NCI-H187 (cell line): Measurements from ENCODE around the gene CNGA2.
A peak's percentile ranks its signal among the peaks of the same experiment; 100 is the strongest.

Experiments used
- DNase-seq, 2 experiments: peaks; one replicate each; lab custom pipeline; 2025; lab: John Stamatoyannopoulos, UW

The CNGA2 gene

DNA sequence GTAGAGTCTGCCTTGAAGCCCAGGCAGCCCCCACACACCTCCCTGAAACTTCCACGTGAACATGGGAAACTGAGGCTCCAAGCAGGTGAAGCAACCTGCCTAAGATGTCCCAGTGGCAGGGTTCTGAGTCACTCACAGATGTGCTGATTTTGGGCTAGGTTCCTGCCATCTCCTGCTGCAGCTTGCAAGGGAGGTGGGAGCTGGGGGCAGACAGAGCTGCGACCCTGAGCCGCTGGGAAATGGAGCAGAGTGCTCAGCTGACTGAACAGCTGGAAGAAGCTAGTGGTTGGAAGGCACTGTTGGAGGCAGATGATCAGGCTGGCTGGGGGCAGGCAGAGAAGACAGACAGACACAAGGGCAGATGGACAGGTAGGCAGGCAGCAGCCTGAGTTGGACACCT is 22.3 kb upstream of the CNGA2 start:
- no peak for DNase-seq

DNA sequence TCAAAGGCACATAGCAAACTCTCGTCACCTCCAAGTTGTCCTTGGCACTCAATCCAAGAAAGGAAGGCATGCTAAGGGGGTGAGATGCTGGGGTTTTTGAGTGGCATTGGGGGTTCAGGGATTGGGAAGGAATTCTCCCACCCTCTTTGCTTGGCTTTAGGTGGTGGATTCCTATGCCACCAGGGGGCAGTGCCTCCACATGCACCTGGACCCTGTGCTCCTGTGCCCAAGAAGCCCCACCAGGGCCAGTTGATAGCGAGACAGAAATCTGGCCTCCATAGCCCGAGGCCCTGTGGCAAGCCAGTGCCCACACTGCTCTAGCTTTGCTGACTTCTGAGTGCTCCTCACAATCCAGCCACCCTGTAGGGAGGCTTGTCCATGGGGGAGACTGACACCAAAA is 20.7 kb upstream of the CNGA2 start:
- DNase-seq = no peak

DNA sequence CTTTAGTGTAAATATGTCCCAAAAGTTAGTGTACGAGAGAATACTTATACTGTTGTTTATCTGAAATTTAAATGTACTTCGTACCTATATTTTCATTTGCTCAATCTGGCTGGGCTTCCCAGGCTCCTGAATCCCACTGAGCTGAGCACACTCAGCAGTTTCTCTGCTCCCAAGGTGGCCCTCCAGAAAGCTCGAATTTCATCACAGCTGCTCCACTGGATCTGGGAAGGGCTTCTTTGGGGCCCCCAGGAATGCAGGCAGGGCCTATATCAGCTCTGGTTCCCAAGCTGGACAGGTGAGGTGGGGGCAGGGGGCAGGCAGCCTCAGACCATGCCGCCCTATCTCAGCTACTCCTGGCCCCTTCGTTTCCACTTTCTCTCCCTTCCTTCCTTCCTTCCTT is 20.2 kb upstream of the CNGA2 start:
- no peak for DNase-seq

DNA sequence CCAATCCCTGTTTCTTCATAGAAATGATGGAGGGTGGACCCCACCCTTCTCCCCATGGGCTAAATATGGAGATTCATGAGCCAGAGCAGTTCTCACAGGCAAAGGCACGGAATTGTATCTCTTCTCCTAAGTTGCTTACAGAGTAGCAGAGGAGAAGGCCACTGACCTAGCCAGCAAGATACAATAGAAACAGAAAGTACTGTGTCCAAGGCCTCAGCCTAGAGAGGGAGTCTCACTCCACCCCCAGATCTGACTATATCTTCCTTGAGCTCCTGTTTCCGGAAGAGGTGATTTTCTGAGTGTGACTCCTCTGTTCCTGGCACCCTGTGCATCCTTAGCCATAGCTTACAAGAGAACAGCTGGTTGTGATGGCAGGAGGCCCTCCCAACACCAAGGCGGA is 18.8 kb upstream of the CNGA2 start, which contains the start of gene FATE1:
Gene FATE1 (plus strand): TSS at position 284 of the 400 bp plus-strand sequence. CDS start 85 bp downstream, at position 369.
- DNase-seq = no peak

DNA sequence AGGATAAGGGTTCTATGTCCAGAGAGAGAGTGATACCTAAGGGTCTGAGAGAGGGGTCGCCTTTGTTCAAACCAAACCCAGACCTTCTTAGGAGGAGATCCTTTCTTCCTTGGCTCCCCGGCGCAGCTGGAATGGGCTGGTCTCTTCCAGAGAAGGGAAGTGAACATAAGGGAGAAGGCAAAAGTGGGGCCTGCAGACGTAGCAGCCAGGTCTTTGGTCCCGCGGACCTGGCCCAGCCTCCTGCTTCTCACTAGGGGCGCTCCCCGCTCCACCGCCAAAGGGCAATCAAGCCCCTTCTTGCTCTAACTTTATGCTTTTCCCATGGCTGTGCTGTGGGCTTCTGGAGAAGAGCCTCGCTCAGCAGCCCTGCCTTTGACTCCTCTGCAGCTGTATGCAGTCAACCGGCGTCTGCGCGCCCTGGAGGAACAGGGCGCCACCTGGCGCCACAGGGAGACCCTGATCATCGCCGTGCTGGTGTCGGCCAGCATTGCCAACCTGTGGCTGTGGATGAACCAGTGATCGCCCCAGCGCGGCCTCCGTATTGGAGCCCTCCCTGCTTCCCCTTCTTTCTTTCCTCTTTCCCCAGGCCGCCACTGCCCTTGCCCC is 12.2 kb upstream of the CNGA2 start:
- DNase-seq = peak in 1 of 2 experiments; percentile 38

DNA sequence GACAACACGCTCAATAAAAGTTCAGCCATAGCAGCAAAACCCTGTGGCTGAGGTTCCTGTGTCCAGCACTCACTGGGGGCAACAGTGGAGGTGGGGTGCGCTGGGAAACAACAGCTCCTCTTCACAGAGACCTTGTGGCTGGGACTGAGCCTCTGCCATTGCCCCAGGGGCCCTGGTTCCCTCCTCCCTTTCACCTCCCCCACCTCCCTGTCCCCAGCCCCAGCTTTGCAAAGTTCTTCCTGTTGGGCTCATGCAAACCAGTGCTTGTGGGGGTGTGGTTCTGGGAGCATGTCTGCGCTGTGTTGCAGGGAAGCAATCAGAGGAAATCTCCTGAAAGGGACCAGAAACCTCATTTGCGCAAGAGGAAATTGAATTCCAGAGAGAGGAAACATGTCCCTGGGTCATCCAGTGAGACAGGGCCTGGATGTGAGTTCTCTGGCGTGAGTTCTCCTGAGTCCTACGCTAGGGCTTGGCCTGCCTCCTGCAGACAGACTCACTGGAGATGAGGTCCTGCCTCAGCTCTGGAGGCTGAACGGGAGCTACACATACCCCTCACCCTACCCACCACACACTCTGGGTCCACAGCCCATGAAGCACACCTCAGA is 11.3 kb upstream of the CNGA2 start:
- no peak for DNase-seq

DNA sequence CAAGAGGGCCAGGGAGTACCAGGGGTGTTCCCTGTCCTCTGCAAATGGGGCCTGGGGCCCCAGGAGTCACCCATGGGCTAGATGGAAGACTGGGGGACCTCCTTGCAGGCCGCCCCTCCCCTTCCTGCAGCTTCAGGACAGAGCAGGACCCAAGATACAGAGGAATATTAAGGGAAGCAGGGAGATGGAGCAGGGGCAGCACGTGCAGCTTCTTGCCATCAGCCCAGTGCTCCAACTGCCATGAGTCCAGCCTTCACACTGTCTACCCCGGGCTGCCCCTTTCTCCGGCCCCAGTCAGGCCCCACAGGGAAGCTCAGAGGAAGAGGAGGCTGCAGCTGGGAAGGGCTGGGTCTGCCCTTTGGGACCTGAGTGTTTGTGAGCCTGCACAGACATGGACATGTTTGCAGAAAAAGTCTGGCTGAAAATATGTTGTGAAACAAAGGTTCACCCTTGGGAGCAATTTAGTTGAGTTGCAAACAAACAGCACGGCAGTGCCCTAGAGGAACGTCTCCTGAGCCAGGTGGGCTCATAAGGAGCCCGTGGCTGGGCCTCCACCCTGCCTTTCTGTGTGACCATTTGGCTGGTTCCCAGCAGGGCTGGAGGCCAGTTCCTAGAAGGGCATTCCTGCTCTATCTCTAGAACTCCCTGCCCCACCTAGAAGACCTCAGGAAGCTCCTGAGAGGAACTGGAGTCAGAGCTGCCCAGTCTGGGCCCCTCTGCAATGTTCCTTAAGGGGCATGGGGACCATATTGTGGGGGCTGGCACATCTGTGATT is 9.8 kb upstream of the CNGA2 start:
- DNase-seq = no peak

DNA sequence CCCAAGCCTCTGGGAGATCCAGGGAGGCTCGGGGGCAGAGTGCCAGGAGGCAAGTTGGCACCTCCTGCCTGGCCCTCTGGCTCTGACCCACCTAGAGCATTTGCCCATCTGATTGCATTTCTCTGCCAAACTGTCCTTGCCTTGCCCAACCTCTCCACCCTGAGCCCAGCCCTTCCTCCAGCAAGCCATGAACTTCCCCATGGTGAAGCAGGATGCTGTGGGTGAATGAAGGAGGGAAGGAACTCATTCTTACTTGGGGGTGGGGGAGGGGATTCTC is 9.3 kb upstream of the CNGA2 start:
- DNase-seq = no peak

DNA sequence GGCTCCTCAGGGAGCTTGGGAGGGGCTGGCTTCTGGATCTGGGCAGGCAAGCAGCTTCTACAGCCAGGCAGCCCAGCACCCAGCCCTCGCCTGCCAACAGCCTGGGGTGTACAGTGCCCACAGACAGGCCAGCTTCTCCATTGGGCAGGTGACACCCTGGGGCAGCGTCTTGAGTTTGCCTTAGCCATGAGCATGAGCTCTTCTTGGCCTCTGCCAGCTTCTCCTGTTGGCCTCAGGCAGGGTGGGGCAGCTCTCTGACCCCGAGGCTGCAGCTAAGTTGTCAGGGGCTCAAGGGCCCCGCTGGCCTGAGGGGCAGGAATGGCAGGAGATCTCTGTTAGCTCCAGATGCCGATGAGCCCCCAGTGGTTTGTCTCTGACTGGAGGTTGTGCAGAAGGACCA is 7.8 kb upstream of the CNGA2 start:
- DNase-seq = no peak

DNA sequence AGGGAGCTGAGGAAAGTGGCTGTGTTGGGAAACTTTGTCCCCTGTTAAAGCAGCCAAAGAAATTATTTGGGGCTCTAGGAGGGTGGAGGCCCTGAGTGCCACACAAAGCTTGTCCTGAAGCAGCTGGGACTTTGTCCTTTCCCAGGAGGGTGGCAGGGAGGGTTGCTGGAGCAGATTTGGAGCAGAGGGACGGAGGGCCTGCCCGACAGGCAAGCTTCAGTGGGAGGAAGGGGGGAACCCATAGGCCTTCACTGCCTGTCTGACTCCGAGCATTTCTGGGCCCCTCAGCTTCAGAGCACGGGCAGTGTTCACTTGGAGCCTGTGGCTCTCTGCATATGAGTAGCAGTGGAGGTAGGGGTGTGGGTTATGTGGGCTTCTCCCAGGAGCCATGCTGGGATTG is 7.2 kb upstream of the CNGA2 start:
- DNase-seq = no peak

DNA sequence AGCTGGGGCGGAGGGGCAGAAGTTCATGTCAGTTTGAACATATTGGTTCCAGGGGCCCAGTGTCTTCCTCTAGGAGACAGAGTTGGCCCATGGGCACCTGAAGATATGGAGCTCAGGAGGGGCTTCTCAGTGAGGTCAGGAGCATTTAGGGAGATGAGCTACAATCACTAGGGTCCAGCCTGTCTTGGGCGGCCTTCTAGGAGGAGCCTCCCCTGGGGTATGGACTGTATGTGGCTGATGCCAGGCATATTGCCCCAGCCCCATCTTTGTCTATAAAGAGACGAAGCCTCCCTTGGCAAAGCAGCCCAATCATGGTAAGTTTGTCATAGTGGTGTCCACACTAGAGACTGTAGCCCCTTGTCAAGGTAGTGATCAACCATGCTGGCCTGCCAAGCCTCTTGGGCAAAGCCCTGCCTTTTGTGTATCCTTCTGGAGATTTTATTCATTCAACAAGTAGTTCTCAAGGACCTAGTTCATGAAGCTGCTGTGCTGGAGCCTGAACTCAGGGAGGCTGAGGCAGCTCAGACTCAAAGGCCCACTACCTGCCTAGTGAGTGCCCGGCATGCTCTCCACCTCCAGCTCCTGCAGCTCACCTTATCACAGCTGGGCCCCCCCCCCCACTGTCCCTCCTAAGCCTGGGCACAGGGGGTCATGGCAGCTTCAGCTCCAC is 5.4 kb upstream of the CNGA2 start:
- DNase-seq = no peak

DNA sequence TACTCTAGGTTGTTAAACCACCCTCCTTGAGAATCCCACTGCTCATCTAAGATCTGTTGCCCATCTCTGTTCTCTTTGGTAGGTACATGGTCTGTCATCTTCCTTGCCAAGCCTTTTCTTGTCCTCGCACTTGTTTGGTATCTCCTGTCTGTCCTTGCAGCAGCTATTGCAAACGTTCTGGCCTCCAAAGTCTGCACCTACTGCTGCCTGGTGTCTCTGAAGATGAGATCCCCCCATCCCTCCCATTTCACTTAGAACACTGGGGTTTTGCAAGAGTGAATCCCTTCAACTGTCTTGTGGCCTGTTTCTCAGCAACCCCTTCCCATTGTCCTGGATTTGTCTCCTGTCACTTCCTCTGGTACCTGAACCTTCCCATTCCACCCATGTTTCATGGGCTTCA is 673 bp downstream of the CNGA2 start:
- no peak for DNase-seq

DNA sequence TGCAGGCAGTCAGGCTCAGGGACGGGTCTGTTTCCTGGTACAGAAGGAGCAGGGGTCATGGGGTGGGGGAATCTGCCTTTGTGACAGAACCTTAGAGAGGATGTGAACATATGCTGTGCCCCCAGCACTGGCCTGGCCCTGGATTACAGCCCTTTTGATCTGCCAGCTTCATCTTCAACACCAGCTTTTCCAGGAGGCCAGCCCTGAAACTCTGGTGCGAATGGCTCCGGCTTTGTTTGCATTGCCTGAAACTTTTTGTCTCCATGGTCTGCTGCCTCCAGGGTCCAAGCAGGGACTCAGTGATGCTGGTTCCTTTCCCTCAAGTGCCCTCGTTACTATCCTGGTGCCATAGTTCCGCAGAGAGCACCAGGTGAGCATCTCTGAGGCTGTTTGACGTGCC is 2.1 kb downstream of the CNGA2 start:
- DNase-seq = no peak

DNA sequence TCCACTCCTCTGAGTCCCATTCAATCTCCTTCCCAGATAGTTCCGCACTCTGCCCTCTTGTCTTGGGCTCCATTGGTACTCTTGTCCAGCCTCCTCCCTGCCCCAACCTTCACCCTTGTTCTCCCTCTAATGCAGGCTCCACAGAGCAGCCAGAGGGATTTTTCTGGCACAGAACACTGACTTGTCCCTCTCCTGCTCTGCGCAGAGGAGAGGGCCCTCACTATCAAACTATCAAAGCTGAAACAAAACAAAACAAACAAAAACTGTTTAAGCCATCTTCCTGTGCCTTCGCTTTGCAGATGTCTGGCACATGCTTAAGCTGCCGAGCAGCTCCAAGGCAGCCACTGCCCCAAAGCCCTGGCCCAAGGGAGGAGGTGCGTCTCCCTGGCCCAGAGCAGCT is 2.9 kb downstream of the CNGA2 start:
- DNase-seq = no peak

DNA sequence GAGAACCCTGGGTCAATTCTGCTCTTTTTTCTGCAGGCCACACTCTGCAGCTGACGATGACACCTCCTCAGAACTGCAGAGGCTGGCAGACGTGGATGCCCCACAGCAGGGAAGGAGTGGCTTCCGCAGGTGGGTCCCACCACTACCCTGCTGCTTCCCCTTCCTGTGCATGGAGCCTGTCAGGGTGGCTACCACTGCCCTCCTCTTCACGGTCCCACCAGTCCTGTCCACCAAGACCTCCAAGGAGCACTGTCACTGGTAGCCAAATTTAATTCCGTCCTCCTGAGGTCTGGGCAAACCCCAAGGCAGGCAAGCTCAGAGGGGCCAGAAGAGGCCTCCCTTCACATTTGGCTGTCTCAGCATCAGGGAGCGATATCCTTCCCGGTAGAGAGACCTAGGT is 4.2 kb downstream of the CNGA2 start:
- DNase-seq = no peak

DNA sequence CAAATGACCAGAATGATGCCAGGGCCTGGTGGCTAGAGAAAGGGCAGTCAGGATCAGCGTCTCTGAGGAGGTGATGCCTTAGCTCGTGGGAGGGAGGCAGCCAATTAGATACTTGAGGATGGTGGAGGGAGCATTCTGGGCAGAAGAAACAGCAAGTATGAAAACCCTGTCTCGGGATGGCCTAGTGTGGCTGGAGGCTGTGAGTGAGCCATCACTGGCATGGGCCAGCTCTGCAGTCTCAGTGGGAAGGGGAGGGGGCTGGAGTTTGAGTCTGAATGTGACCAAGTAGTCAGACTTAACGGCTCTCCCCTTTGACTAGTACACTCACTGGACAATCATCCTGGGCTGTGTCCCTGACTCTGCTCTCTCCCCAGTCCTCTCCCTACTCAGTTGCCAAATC is 7.1 kb downstream of the CNGA2 start:
- no peak for DNase-seq

DNA sequence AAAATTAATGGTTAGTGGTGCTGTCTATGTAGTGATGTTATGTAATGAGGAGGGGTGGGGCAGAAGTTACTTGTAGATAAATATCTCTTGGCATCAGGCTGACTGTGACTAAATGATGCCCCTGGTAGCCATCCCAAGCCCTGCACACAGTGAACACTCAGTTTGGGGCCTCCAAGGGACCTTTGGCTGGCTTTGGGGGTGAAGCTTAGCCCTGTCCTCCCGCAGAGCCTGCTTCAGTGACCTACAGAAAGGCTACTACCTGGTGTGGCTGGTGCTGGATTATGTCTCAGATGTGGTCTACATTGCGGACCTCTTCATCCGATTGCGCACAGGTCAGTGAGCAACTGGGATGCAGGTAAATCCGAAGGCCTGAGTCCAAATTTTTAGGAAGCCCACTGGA is 7.8 kb downstream of the CNGA2 start:
- DNase-seq = no peak

DNA sequence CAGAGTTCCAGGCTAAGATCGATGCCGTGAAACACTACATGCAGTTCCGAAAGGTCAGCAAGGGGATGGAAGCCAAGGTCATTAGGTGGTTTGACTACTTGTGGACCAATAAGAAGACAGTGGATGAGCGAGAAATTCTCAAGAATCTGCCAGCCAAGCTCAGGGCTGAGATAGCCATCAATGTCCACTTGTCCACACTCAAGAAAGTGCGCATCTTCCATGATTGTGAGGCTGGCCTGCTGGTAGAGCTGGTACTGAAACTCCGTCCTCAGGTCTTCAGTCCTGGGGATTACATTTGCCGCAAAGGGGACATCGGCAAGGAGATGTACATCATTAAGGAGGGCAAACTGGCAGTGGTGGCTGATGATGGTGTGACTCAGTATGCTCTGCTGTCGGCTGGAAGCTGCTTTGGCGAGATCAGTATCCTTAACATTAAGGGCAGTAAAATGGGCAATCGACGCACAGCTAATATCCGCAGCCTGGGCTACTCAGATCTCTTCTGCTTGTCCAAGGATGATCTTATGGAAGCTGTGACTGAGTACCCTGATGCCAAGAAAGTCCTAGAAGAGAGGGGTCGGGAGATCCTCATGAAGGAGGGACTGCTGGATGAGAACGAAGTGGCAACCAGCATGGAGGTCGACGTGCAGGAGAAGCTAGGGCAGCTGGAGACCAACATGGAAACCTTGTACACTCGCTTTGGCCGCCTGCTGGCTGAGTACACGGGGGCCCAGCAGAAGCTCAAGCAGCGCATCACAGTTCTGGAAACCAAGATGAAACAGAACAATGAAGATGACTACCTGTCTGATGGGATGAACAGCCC is 9.3 kb downstream of the CNGA2 start:
- DNase-seq = no peak

DNA sequence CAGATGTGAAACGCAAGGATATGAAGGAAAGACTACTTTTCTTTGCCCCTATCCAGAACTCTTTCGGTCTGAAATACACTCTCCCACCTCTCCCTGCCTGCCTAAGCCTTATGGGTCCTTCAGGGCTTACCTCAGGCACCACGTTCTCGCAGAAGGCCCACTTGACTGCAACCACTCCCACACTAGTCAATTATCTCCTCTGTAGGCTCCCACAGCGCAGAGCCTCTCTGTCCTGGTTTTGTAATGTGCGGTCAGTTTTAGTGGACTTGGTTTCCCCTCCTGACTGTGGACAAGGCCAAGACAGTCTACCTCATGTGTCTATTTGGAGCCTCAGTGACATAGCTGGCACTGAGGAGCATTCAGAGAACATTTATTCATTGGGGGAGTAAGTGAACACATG is 11.1 kb downstream of the CNGA2 start:
- DNase-seq = no peak

DNA sequence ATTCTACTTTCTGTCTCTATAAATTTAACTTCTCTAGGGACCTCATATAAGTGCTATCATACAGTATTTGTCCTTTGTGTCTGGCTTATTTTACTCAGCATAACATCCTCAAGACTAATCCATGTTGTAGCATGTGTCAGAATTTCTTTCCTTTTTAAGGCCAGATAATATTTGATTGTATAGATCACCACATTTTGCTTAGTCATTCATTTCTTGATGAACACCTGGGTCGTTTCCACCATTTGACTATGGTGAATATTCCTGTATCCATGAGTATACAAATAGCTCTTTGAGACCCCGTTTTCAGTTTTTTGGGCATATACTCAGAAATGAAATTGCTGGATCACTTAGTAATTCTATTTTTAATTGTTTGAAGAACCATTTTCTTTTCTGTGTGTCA is 12.0 kb downstream of the CNGA2 start:
- DNase-seq = no peak

DNA sequence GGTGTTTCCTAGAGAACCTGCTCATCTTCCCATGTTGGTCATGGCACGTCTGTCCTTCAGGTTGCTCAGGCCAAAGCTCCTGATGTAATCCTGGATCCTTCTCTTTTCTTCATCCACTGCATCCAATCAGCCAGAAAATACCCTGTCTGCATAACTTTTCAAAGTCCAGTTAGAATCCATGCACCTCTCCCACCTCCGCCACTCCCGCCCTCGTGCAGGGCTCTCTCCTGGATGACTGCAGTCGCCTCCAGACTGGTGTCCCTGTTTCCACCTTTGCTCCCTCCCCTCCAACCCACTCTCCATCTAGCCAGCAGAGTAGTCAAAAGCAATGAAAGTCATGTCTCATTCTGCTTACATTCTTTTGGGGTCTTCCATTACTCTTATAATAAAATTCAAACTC is 16.0 kb downstream of the CNGA2 start:
- DNase-seq = no peak

DNA sequence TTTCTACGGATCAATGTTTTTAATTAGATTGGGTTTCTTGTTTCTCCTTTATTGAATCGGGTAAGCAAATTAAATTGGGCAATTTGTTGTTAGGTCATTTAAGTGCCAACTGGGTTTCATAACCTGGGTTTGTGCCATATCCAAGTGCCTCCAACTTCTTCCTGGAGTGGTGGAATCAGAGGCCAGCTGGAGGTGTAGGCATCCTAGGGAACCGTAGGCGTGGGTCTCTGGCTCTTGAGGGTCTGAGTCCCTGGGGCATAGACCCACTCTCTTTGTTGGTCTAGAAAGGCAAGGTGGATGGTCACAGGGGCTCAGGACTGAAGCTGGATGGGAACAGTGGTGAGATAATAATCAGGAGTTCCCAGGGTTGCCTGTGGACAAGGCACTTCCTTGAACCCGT is 18.3 kb downstream of the CNGA2 start:
- DNase-seq = no peak
